Liver (tissue), 9 donors: Measurements from ENCODE around the gene FKBP5. TPM values are rescaled to one million over a fixed set of nuclear protein-coding genes. Genes with fewer than 3 reads are reported as not detected.

ENCODE experiments used
- DNase-seq: peaks from one replicate; pipeline ENCODE4 v3.0.0-alpha.2; 2017; ENCODE audit warnings: low spot score
- H3K27ac ChIP-seq, 2 donors: one replicate each; pipeline ENCODE4 v1.7.0; 2013; ENCODE audit warnings: inconsistent platforms in 2 of 2, low read length in 2 of 2, control low read depth in 1 of 2, low read depth in 1 of 2, mild to moderate bottlenecking in 1 of 2
- H3K27me3 ChIP-seq, 4 donors: one replicate each; pipeline versions ENCODE4 v1.6.1 to v1.7.0; 2013; ENCODE audit warnings: low read length in 3 of 4, inconsistent platforms in 1 of 4, mild to moderate bottlenecking in 1 of 4, moderate library complexity in 1 of 4; ENCODE audit not compliant: control insufficient read depth in 4 of 4, insufficient read depth in 4 of 4
- H3K36me3 ChIP-seq, 4 donors: one replicate each; pipeline versions ENCODE4 v1.6.1 to v1.7.0; 2013; ENCODE audit warnings: low read length in 3 of 4, mild to moderate bottlenecking in 3 of 4, low read depth in 1 of 4, moderate library complexity in 1 of 4; ENCODE audit not compliant: control insufficient read depth in 4 of 4, insufficient read depth in 3 of 4
- H3K4me1 ChIP-seq, 4 donors: one replicate each; pipeline versions ENCODE4 v1.6.1 to v1.7.0; 2013; ENCODE audit warnings: low read length in 3 of 4, mild to moderate bottlenecking in 3 of 4, moderate library complexity in 1 of 4; ENCODE audit not compliant: control insufficient read depth in 4 of 4, insufficient read depth in 4 of 4
- H3K4me3 ChIP-seq, 3 donors: one replicate each; pipeline versions ENCODE4 v1.6.1 to v1.7.0; 2013; ENCODE audit warnings: low read length in 3 of 3, control low read depth in 1 of 3, low read depth in 1 of 3, mild to moderate bottlenecking in 1 of 3
- H3K9ac ChIP-seq, 2 donors: one replicate each; pipeline ENCODE4 v1.7.0; 2013; ENCODE audit warnings: low read length in 2 of 2, mild to moderate bottlenecking in 2 of 2, moderate library complexity in 2 of 2, control low read depth in 1 of 2, low read depth in 1 of 2
- H3K9me3 ChIP-seq, 4 donors: one replicate each; pipeline versions ENCODE4 v1.6.1 to v1.7.0; 2013; ENCODE audit warnings: low read length in 3 of 4; ENCODE audit not compliant: control insufficient read depth in 4 of 4
- EGR1 ChIP-seq, 2 donors: IDR thresholded peaks; 2 replicates each; pipeline ENCODE4 v1.6.1; 2016 to 2018; ENCODE audit warnings: antibody characterized with exemption in 2 of 2, low read depth in 2 of 2
- FOXA1 ChIP-seq: IDR thresholded peaks from 2 replicates; pipeline ENCODE4 v1.6.1; 2016; ENCODE audit warnings: antibody characterized with exemption
- GABPA ChIP-seq, 2 donors: IDR thresholded peaks in 1 of 2; conservative IDR thresholded peaks in 1 of 2; 2 replicates each; pipeline ENCODE4 v1.6.1; 2016; ENCODE audit warnings: antibody characterized with exemption in 2 of 2, mild to moderate bottlenecking in 1 of 2, moderate library complexity in 1 of 2
- HNF4A ChIP-seq, 2 donors: conservative IDR thresholded peaks; 2 replicates each; pipeline ENCODE4 v1.6.1; 2016; ENCODE audit warnings: antibody characterized with exemption in 2 of 2, mild to moderate bottlenecking in 2 of 2
- HNF4G ChIP-seq: IDR thresholded peaks from 2 replicates; pipeline ENCODE4 v1.6.1; 2016; ENCODE audit warnings: antibody characterized with exemption
- JUND ChIP-seq, 2 donors: IDR thresholded peaks; 2 replicates each; pipeline ENCODE4 v1.6.1; 2016; ENCODE audit warnings: antibody characterized with exemption in 2 of 2
- NR2F2 ChIP-seq: IDR thresholded peaks from 2 replicates; pipeline ENCODE4 v1.6.1; 2016; ENCODE audit warnings: antibody characterized with exemption
- RAD21 ChIP-seq, 2 donors: IDR thresholded peaks; 2 replicates each; pipeline ENCODE4 v1.6.1; 2016; ENCODE audit warnings: antibody characterized with exemption in 2 of 2, mild to moderate bottlenecking in 2 of 2
- RXRA ChIP-seq, 2 donors: IDR thresholded peaks; 2 replicates each; pipeline ENCODE4 v1.6.1; 2017 to 2018; ENCODE audit warnings: antibody characterized with exemption in 2 of 2, mild to moderate bottlenecking in 1 of 2
- SP1 ChIP-seq: IDR thresholded peaks from 2 replicates; pipeline ENCODE4 v1.6.1; 2018; ENCODE audit warnings: antibody characterized with exemption, mild to moderate bottlenecking
- TAF1 ChIP-seq: conservative IDR thresholded peaks from 2 replicates; pipeline ENCODE4 v1.6.1; 2016; ENCODE audit warnings: antibody characterized with exemption, mild to moderate bottlenecking
- YY1 ChIP-seq: IDR thresholded peaks from 2 replicates; pipeline ENCODE4 v1.6.1; 2016; ENCODE audit warnings: antibody characterized with exemption, mild to moderate bottlenecking
- WGBS: extraction: QIAGEN DNeasy Blood & Tissue Kit; methylation state at CpG from one replicate; pipeline ENCODE4 v1.1.7; 2013; 5-methylcytosine and 5-hydroxymethylcytosine counted together
- polyA plus RNA-seq, 2 donors: library from polyadenylated mRNA; stranded (reverse) in 1 of 2; unstranded in 1 of 2; fragments of 200-250 nt in 1 of 2; fragments of >200 nt in 1 of 2; fragmentation: Nextera tagmentation in 1 of 2; extraction: Ambion mirVana in 1 of 2; gene quantifications; one replicate each; pipeline versions ENCODE4 v1.2.1 to v1.2.3, GENCODE V29; 2013 to 2015
- total RNA-seq, 2 donors: library from RNA; depleted of rRNA; stranded (reverse); fragments of >200 nt; gene quantifications; one replicate each; pipeline ENCODE4 v1.2.3, GENCODE V29; 2014
- TF ChIP-seq, protein P1 (sequence below): IDR thresholded peaks from 2 replicates; pipeline ENCODE4 v1.6.1; 2016; ENCODE audit warnings: antibody characterized with exemption
- TF ChIP-seq, protein P2 (sequence below): IDR thresholded peaks from 2 replicates; pipeline ENCODE4 v1.6.1; 2016; ENCODE audit warnings: antibody characterized with exemption
- TF ChIP-seq, protein P3 (sequence below): IDR thresholded peaks from 2 replicates; pipeline ENCODE4 v1.6.1; 2016; ENCODE audit warnings: antibody characterized with exemption
- TF ChIP-seq, protein P4 (sequence below): fragments of 150-350 bp; IDR thresholded peaks from 2 replicates; pipeline ENCODE4 v1.5.1; 2017; ENCODE audit warnings: improper control_type of control experiment, low read depth, low read length; ENCODE audit not compliant: missing input control
- TF ChIP-seq, protein P5 (sequence below): IDR thresholded peaks from 2 replicates; pipeline ENCODE4 v1.6.1; 2016; ENCODE audit warnings: antibody characterized with exemption, mild to moderate bottlenecking
- donor health status: healthy.
- donor health status: healthy.
- donor health status: healthy.
- donor health status: healthy.
- donor health status: healthy.

The FKBP5 gene
- total and polyA plus RNA-seq, 4 donors: 10.3 to 132 (median 63.7) TPM

DNA sequence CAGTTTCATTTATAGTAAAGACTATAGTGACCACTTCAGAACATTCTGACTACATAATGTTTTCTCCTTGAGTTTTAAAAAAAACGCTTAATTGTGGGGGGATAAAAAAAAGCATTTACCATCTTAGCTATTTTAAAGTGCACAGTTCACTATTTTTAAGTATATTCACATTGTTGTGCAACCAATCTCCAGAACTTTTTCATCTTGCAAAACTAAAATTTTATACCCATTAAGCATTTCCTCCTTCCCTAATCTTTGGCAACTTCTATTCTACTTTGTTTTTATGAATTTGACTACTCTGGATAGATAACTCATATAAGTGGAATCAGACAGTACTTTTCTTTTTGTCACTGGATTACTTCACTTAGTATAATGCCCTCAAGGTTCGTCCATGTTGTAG is 62.3 kb downstream of the FKBP5 start:
- Histone ChIP-seq H3K4me3 (no peak overlapping the region), H3K9me3 (no peaks in the 10 kb centered on the region), H3K27me3 (no peaks in the 10 kb centered on the region), H3K27ac (no peak overlapping the region), H3K4me1 (peaks cover 0 to 2% (median 0%) of the 10 kb centered on the region in 4 donors), H3K36me3 (peaks cover 4 to 44% (median 26%) of the 10 kb centered on the region in 4 donors), H3K9ac (no peak overlapping the region)
- 84% methylated on average over 2 of the region's 2 CpGs for WGBS
- DNase-seq: no peak
- TF ChIP-seq GABPA (IDR thresholded peaks at IDR 0.05 in 1 of 2, conservative IDR thresholded peaks at IDR 0.05 in 1 of 2) (no peak), JUND (IDR thresholded peaks at IDR 0.05) (no peak), TAF1 (no peak), HNF4A (conservative IDR thresholded peaks at IDR 0.05) (no peak), RXRA (IDR thresholded peaks at IDR 0.05) (no peak), SP1 (no peak), NR2F2 (no peak), HNF4G (no peak), EGR1 (IDR thresholded peaks at IDR 0.05; ENCODE audit: low read depth in 2 of 2) (no peak), RAD21 (IDR thresholded peaks at IDR 0.05) (no peak), YY1 (no peak), FOXA1 (no peak)
- TF ChIP-seq, protein P1, sequence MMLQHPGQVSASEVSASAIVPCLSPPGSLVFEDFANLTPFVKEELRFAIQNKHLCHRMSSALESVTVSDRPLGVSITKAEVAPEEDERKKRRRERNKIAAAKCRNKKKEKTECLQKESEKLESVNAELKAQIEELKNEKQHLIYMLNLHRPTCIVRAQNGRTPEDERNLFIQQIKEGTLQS: no peak
- TF ChIP-seq, protein P2, sequence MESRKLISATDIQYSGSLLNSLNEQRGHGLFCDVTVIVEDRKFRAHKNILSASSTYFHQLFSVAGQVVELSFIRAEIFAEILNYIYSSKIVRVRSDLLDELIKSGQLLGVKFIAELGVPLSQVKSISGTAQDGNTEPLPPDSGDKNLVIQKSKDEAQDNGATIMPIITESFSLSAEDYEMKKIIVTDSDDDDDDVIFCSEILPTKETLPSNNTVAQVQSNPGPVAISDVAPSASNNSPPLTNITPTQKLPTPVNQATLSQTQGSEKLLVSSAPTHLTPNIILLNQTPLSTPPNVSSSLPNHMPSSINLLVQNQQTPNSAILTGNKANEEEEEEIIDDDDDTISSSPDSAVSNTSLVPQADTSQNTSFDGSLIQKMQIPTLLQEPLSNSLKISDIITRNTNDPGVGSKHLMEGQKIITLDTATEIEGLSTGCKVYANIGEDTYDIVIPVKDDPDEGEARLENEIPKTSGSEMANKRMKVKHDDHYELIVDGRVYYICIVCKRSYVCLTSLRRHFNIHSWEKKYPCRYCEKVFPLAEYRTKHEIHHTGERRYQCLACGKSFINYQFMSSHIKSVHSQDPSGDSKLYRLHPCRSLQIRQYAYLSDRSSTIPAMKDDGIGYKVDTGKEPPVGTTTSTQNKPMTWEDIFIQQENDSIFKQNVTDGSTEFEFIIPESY: no peak
- TF ChIP-seq, protein P3, sequence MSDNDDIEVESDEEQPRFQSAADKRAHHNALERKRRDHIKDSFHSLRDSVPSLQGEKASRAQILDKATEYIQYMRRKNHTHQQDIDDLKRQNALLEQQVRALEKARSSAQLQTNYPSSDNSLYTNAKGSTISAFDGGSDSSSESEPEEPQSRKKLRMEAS: no peak
- TF ChIP-seq, protein P4, sequence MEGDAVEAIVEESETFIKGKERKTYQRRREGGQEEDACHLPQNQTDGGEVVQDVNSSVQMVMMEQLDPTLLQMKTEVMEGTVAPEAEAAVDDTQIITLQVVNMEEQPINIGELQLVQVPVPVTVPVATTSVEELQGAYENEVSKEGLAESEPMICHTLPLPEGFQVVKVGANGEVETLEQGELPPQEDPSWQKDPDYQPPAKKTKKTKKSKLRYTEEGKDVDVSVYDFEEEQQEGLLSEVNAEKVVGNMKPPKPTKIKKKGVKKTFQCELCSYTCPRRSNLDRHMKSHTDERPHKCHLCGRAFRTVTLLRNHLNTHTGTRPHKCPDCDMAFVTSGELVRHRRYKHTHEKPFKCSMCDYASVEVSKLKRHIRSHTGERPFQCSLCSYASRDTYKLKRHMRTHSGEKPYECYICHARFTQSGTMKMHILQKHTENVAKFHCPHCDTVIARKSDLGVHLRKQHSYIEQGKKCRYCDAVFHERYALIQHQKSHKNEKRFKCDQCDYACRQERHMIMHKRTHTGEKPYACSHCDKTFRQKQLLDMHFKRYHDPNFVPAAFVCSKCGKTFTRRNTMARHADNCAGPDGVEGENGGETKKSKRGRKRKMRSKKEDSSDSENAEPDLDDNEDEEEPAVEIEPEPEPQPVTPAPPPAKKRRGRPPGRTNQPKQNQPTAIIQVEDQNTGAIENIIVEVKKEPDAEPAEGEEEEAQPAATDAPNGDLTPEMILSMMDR: no peak
- TF ChIP-seq, protein P5, sequence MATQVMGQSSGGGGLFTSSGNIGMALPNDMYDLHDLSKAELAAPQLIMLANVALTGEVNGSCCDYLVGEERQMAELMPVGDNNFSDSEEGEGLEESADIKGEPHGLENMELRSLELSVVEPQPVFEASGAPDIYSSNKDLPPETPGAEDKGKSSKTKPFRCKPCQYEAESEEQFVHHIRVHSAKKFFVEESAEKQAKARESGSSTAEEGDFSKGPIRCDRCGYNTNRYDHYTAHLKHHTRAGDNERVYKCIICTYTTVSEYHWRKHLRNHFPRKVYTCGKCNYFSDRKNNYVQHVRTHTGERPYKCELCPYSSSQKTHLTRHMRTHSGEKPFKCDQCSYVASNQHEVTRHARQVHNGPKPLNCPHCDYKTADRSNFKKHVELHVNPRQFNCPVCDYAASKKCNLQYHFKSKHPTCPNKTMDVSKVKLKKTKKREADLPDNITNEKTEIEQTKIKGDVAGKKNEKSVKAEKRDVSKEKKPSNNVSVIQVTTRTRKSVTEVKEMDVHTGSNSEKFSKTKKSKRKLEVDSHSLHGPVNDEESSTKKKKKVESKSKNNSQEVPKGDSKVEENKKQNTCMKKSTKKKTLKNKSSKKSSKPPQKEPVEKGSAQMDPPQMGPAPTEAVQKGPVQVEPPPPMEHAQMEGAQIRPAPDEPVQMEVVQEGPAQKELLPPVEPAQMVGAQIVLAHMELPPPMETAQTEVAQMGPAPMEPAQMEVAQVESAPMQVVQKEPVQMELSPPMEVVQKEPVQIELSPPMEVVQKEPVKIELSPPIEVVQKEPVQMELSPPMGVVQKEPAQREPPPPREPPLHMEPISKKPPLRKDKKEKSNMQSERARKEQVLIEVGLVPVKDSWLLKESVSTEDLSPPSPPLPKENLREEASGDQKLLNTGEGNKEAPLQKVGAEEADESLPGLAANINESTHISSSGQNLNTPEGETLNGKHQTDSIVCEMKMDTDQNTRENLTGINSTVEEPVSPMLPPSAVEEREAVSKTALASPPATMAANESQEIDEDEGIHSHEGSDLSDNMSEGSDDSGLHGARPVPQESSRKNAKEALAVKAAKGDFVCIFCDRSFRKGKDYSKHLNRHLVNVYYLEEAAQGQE: no peak
